ENCODE results near the gene IFIH1.
A peak's percentile ranks its signal among the peaks of the same experiment; 100 is the strongest.

IFIH1 gene

DNA sequence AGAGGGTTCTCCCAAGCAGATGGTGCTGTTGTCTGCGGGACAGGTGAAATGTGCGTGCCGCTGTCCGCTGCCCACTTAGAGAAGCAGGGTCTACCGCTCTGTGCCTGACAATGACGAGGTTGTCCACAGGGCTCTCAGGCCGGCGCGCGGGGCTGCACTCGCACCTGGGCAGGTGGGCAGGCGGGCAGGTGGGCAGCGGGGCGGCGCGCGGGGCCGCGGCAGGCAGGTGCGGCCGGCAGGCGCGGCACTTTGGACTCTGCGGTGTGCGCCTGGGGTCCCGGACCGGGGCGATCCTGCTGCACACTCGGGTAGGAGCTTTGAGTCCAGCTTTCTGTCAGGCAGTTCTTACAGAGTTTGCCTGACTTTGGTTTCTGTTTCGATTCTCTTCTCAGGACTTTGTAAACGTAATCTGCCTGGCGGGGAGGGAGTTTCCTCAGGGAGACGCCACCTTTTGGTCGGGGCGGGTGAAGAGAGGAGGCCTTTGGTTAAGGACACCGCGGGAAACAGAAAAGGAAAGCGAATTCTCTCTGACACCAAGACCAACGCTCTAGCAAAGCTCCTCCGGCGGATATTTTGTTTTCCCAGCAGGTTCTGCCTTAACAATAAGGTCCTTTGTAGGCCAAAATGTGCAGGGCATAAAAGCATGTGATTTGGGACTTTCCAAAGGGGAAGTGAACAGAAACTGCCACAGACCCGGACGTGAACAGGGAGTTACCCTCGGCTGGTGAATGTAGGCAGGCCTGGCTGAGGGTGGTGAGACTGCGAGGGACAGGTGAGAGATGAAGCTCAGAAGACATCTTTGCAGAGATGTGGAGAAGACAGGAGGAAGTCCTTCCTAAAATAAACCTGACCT is at the start of gene IFIH1:
TSS of gene IFIH1 (minus strand) at position 357 of the 853 bp plus-strand sequence. CDS start 377 bp downstream, outside the sequence.
- POLR2A ChIA-PET = no interaction called here
- CTCF ChIA-PET = interaction anchor here (0.9 to 2.9 kb wide), 12 partner anchors 10 to 732 kb away, joined by 3 to 29 read pairs (median 6); no protein-coding TSS in a partner anchor
- TF ChIP-seq, protein P1, sequence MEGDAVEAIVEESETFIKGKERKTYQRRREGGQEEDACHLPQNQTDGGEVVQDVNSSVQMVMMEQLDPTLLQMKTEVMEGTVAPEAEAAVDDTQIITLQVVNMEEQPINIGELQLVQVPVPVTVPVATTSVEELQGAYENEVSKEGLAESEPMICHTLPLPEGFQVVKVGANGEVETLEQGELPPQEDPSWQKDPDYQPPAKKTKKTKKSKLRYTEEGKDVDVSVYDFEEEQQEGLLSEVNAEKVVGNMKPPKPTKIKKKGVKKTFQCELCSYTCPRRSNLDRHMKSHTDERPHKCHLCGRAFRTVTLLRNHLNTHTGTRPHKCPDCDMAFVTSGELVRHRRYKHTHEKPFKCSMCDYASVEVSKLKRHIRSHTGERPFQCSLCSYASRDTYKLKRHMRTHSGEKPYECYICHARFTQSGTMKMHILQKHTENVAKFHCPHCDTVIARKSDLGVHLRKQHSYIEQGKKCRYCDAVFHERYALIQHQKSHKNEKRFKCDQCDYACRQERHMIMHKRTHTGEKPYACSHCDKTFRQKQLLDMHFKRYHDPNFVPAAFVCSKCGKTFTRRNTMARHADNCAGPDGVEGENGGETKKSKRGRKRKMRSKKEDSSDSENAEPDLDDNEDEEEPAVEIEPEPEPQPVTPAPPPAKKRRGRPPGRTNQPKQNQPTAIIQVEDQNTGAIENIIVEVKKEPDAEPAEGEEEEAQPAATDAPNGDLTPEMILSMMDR (IDR thresholded peaks at IDR 0.05; ENCODE audit: insufficient read depth, low read length, missing control alignments) = peak; percentile 58
- H3K4me3 ChIP-seq (ENCODE audit: low read depth, low read length) = peak within 1 kb of the TSS; percentile 70
- peak; percentile 34 for DNase-seq (ENCODE audit: low read depth, low spot score)

DNA sequence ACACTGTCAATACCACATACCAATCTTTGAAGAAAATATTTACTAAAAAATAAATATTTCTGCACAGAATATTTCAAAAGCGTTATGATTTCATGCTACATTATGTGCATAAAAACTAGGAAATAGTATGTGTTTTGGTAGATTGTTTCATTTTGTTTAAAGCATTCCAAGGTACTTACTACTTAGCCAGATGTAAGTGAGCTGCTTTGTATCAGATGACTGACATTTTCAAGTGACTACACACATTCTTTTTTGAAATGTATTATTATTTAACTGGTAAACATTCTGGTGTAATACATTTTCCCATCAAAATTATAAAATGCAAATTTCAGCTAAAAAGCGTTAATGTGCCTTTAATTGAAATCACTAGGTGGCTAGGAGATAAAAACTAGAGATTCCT is 46.9 kb upstream of the IFIH1 start:
- H3K4me3 ChIP-seq (ENCODE audit: low read depth, low read length) = no peak overlapping the region
- ChIA-PET POLR2A (no interaction called here), CTCF (no interaction called here)
- TF ChIP-seq, protein P1 (IDR thresholded peaks at IDR 0.05; ENCODE audit: insufficient read depth, low read length, missing control alignments) = no peak
- no peak for DNase-seq (ENCODE audit: low read depth, low spot score)

DNA sequence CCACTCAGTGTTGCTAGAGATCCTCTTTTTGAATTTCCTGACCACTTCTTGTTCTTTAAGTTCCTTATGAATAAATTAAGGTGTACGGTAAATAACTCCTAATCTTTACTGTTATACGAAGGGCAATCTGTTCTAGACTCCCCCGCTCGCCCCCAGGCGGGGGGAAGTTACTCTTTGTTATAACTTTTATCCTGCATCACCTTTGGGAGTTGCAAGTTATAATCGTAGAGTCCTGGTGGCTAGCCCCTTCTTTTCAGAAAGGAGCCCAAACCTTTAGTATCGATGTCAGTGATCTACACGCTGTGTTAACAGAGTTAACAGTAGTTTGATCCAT is 26.1 kb upstream of the IFIH1 start:
- POLR2A ChIA-PET = no interaction called here
- CTCF ChIA-PET = no interaction called here
- peak overlapping the region; percentile 86 for H3K4me3 ChIP-seq (ENCODE audit: low read depth, low read length)
- TF ChIP-seq, protein P1 (IDR thresholded peaks at IDR 0.05; ENCODE audit: insufficient read depth, low read length, missing control alignments) = no peak
- DNase-seq (ENCODE audit: low read depth, low spot score) = no peak

DNA sequence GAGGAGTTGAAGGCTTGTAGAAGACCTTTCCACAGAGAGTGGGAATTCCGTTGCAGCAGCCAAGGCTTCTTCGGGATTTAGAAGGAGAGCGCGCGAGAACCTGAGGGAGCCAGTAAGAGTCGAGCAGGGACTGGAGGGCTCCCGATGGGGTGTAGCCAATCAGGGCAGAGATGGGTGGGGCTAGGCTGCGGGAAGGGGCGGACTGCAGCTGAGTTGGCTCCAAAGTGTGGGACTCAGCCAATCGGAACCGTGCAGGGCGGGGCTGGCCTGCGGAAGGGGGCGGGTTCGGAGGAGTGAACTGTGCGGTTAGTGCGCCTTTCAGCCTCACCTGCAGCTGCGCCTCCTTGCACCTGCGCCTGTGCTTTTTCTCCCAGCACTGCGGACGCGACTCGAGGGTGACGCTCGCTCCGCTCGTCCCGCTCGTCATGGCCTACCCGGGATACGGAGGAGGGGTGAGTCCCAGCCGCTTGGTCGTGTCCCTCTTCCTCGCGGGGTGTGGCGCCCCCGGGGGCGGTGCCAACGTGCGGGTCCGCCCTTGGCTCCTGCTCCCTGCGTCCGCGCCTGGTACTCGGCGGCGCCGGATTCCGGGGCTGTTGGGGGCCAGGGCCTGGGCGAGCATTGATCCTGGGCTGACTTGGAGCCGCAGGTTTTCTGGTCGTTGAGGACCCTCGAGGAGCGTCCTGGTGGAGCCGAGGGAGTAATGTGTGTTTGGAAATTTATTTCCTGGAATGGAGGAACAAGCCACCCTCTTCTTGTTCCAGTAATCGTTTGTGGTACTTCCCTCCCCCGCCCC is 25.5 kb upstream of the IFIH1 start, which contains the start of gene GCA:
TSS of gene GCA (plus strand) at position 309 of the 793 bp plus-strand sequence. CDS start at position 426, 117 bp downstream.
- peak within 1 kb of the TSS; percentile 86 for H3K4me3 ChIP-seq (ENCODE audit: low read depth, low read length)
- ChIA-PET CTCF (interaction anchor here (0.8 to 1.6 kb wide), 2 partner anchors 9 to 17 kb away, joined by 3 to 9 read pairs; no protein-coding TSS in a partner anchor), POLR2A (no interaction called here)
- TF ChIP-seq, protein P1 (IDR thresholded peaks at IDR 0.05; ENCODE audit: insufficient read depth, low read length, missing control alignments) = no peak
- DNase-seq (ENCODE audit: low read depth, low spot score) = peak; percentile 53

DNA sequence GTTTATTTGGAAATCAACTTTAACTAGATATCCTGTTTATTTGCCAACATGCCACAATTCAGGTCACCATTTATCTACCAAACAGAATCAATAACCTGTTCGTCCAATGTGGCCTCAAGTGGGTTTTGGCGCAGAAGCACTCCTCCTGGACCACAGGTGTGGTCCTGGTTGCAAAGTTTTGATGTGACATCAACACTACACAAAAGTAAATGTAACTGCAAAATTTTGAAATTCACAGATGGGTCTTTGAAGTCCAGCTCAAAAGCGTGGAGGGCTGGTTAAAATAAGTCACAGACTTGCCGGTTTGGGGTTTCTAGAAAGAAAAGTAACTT is 25.0 kb upstream of the IFIH1 start:
- POLR2A ChIA-PET = no interaction called here
- TF ChIP-seq, protein P1 (IDR thresholded peaks at IDR 0.05; ENCODE audit: insufficient read depth, low read length, missing control alignments) = no peak
- CTCF ChIA-PET = interaction anchor here (0.8 to 1.6 kb wide), 2 partner anchors 9 to 16 kb away, joined by 3 to 9 read pairs; no protein-coding TSS in a partner anchor
- DNase-seq (ENCODE audit: low read depth, low spot score) = no peak
- peak overlapping the region; percentile 86 for H3K4me3 ChIP-seq (ENCODE audit: low read depth, low read length)

DNA sequence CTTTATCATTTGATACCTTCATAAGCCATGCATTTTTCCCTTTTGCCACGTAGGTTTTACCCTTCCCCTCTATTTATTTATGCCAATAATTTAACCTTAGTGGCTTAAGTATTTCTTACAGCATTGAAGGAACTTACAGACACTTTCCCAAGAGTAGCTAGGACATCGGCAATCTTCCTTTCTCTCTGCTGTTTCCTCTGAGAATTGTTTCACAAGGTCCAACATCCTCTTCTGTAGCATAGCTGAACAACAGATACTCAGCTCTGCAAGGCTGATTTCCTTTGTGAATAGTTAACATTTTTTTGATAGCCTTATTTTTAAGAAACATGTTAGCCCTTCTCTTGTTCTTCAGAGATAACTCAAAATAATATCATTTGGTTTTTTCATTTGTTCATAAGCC is 24.4 kb upstream of the IFIH1 start:
- POLR2A ChIA-PET = no interaction called here
- CTCF ChIA-PET = interaction anchor here (0.8 to 1.6 kb wide), 2 partner anchors 8 to 16 kb away, joined by 3 to 9 read pairs; no protein-coding TSS in a partner anchor
- no peak for DNase-seq (ENCODE audit: low read depth, low spot score)

More for the DNA sequence above, 24.4 kb upstream of the IFIH1 start:
- TF ChIP-seq, protein P1 (IDR thresholded peaks at IDR 0.05; ENCODE audit: insufficient read depth, low read length, missing control alignments) = no peak
- H3K4me3 ChIP-seq (ENCODE audit: low read depth, low read length) = no peak overlapping the region

Data from AG04449 (cell line).